HG03045 (cell line): ENCODE measurements around the gene TEX2.

ENCODE experiments used
- ATAC-seq: cut with Tn5 transposase; IDR thresholded peaks from one replicate; pipeline ENCODE4 v1.9.1; 2021; ENCODE audit warnings: mild to moderate bottlenecking, moderate library complexity; ENCODE audit not compliant: unreplicated experiment

TEX2 gene

DNA sequence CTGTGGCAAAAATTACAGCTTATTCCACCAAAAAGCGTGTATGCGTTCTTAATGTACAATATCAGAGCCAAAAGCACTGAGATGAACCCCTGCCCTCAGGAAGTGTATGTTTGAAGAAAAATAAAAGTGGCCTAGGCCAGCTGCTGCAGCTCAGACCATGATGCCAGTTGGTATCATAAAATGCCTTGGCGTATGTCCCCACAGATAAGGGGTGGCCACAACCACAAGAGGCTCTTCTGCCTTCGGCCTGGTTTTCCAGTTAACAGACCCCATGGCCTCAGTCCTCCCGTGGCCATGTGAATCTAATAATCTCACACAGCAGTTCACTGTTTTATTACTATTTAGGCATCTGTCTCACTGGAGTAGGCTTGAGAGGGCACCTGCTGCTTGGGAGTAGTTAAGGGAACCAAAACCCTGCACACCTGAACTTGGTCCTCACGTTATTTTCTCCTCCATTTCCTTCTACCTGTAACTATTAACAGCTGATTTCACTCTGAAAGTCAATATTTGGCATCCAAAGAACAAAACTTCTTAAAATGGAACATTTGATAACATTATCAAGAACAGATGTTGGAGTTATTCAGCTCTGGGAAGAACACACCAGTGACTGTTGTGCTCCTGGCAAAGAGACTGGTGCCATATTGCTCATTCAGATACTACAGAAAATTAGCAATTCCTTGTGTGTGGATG, 98.3 kb downstream of the TEX2 start:
- ATAC-seq: no peak

DNA sequence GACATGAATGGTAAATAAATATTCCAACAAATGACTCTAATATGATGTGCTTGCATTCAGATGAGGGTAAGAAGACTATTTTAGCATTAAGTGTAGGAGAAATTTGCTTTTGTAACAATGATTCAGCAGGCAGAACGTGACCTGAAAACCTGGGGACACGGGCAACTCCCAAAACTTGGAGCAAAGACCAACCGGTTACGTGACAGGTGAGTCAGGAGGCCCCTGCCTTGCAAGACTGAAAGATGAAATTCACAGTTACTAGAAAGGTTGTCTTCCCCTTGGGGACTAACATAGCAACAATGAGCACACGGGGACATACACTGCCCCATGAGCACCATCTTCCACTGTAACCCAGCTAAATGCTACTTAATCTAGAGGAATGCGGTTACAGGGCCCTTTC, 99.6 kb downstream of the TEX2 start:
- no peak for ATAC-seq

DNA sequence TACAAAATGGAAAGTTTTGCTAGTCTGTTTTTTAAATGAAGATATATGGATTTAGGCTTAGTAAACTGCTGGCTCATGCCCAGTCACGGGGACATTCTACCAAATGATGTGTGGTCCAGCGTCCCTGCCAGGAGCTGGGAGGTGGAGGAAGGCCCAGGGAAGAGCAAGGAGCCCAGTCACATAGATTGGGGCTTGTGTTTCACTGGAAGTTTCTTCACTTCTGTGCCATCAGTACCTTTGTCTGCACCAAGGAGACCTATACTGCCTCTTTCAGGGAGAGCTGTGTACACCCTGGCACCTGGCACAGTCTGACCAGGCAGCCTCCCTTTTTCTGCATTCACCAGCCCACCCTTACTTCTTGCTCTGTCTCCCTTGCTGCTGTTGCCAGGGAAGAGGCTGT, 100.5 kb downstream of the TEX2 start:
- ATAC-seq: no peak

GRCh38 chr17:64161380-64162176, 101.5 kb downstream of the TEX2 start:
- ATAC-seq: no peak

GRCh38 chr17:64160378-64160777, 102.7 kb downstream of the TEX2 start:
- ATAC-seq: no peak

GRCh38 chr17:64158831-64159590, 104.0 kb downstream of the TEX2 start:
- no peak for ATAC-seq

DNA sequence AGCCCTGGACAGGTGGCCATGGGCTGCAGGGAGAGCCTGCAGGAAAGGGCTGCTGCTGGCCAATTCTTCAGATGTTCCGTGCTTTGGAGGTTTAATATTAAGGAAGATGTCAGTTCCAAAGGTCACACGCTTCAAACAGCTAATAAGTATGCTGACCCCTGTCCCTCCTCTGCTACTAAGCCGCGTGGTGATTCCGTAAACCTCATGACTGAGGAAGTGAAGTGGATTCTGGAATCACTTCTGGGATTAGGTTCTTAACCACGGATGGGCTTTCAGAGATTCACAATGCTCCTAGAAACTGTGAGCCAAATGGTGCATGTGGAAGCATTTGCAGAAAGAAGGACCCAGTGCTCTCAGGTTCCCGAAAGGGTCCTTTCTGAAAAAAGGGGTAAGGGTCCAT, 104.7 kb downstream of the TEX2 start:
- no peak for ATAC-seq

DNA sequence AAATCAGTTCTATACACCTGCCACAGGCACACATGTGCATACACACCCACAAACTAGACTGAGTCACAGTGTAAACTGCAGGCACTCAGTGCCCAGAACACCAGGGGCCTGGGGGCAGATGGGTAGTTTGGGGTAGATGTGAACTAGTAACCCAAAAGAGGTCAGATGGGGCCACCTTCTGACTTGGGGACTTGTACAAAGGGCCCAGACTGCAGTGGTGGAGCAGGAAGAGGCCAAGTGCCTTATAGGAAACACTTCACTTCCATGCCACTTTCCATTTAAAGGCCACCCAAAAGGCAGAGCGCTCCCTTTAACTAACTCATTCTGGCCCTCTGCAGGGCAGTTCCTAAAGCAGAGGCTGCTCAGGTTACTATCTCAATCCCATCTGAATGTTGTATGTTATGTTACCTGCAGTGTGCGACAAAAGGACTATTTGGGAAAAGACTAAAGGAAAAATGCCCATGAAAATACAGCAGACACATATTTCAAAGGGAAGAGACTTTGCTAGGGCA, 105.3 kb downstream of the TEX2 start:
- ATAC-seq: no peak

DNA sequence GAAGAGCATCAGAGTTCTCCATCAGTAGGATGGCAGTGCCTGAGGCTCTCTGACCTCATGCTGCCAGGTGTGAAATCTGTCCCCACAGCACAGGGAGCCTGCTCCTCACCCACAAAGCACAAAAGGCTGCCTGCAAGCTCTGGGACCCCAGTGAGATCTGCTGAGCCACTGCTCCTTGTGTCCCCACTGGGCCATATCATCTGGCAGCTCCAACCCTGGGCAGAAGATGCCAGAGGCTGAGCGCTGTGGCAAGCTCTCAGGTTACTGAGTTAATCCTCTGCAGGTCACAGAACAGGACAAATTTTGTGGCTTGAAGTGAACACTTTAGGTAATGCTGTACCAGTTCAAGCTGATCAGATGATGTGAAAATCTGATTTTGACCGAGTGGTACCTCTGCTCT, 106.4 kb downstream of the TEX2 start:
- ATAC-seq: no peak

GRCh38 chr17:64155751-64156544, 107.1 kb downstream of the TEX2 start:
- no peak for ATAC-seq

- ATAC-seq: no peak
These were observed 107.9 kb downstream of the TEX2 start for GRCh38 chr17:64155129-64155528.

- no peak for ATAC-seq
These were observed 108.3 kb downstream of the TEX2 start for GRCh38 chr17:64154717-64155116.

- ATAC-seq: no peak
These were observed 108.8 kb downstream of the TEX2 start for GRCh38 chr17:64154313-64154695.

- no peak for ATAC-seq
These were observed 109.3 kb downstream of the TEX2 start for GRCh38 chr17:64153565-64154312.

DNA sequence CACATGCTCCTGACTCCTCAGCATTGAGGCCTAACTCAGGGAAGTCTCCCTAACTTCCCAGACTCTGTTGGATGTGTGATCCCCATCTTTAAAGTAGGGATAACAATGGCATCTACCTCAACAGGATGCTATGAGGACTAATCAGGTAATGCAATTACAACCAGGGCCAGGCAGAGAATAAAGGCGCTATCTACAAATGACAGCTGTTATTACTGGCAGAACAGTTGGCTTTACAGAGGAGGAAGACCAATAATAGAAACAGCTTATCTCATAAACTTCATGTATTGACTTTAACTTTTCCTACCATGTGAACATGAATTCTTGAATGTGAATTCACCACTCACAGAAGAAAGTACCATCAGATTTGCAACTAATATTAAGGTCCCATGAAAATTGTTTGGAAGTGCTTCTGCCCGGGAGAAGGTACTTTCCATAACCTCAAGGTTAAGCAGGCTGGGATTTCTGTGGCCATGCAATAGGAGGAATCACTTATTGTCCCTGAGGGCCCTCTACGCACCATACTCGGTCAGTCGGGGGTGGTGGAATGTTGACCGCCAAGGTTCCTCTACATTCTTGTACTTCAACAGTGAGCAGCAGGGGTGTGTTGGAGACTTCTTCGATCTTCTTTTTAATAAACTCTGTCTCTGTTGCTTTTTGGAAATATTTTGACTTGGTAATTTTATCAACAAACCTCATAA, 110.5 kb downstream of the TEX2 start:
- no peak for ATAC-seq

DNA sequence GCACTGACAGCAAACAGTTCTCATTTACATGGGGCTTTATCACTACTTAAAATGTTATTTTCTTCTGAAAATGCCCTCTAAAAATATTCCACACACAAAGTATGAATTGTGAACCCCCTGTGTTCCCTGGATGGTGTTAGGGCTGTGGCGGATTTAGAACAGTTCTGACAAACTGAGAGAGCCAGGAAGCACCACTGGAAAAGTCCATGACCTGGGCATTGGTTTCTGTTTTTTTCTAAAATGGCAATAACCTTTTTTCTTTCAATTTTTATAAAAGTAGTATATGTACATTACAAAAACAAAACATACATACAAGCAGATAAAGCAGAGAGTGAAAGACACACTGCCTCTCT, 112.1 kb downstream of the TEX2 start:
- ATAC-seq: no peak

- no peak for ATAC-seq
These were observed 112.6 kb downstream of the TEX2 start for GRCh38 chr17:64150237-64151015.

- ATAC-seq: no peak
These were observed 113.9 kb downstream of the TEX2 start for GRCh38 chr17:64149196-64149595.

GRCh38 chr17:64148699-64149098, 114.4 kb downstream of the TEX2 start:
- ATAC-seq: no peak
